ENCODE data around the gene RIPK3.

Gene RIPK3

GRCh38 chr14:24299255-24300191 is 40.3 kb downstream of the RIPK3 start, which contains the start of the genes DHRS1 and NOP9:
TSS of gene DHRS1 (minus strand) at chr14:24299780. CDS start at chr14:24299106, 674 bp downstream.
TSS of gene NOP9 (plus strand) at chr14:24299850. CDS start at chr14:24299955, 105 bp downstream.
- DNase-seq, result peak; percentile 92

- DNase-seq, result no peak
These were observed 40.9 kb downstream of the RIPK3 start for GRCh38 chr14:24298892-24299254.

- DNase-seq, result no peak
These were observed 42.4 kb downstream of the RIPK3 start for GRCh38 chr14:24297190-24297964.

- peak; percentile 83 for DNase-seq
These were observed 43.2 kb downstream of the RIPK3 start for GRCh38 chr14:24296341-24297157.

- DNase-seq, result no peak
These were observed 46.3 kb downstream of the RIPK3 start for GRCh38 chr14:24293525-24293924.

GRCh38 chr14:24292118-24292807 is 47.5 kb downstream of the RIPK3 start:
- DNase-seq, result no peak

- DNase-seq, result no peak
These were observed 48.2 kb downstream of the RIPK3 start for GRCh38 chr14:24291446-24292117.

GRCh38 chr14:24290746-24291145 is 49.0 kb downstream of the RIPK3 start:
- DNase-seq, result no peak

- no peak for DNase-seq
These were observed 50.0 kb downstream of the RIPK3 start for GRCh38 chr14:24289649-24290280.

- no peak for DNase-seq
These were observed 52.8 kb downstream of the RIPK3 start for GRCh38 chr14:24286996-24287395.

Data from CD4-positive, alpha-beta T cell treated with Interleukin-10 for 1 hour (primary cell).